ENCODE data around the gene FCRLB. TPM values are rescaled to one million over a fixed set of nuclear protein-coding genes. Genes with fewer than 3 reads are reported as not detected.

The FCRLB gene
- total and polyA plus RNA-seq, 2 donors from 2014 or later, result 2.3 to 2.8 TPM

GRCh38 chr1:161747801-161748200 lies 26.5 kb downstream of the FCRLB start:
- H3K9ac ChIP-seq (ENCODE audit: low read length in 3 of 3), result no peak overlapping the region
- TF ChIP-seq, protein P1, sequence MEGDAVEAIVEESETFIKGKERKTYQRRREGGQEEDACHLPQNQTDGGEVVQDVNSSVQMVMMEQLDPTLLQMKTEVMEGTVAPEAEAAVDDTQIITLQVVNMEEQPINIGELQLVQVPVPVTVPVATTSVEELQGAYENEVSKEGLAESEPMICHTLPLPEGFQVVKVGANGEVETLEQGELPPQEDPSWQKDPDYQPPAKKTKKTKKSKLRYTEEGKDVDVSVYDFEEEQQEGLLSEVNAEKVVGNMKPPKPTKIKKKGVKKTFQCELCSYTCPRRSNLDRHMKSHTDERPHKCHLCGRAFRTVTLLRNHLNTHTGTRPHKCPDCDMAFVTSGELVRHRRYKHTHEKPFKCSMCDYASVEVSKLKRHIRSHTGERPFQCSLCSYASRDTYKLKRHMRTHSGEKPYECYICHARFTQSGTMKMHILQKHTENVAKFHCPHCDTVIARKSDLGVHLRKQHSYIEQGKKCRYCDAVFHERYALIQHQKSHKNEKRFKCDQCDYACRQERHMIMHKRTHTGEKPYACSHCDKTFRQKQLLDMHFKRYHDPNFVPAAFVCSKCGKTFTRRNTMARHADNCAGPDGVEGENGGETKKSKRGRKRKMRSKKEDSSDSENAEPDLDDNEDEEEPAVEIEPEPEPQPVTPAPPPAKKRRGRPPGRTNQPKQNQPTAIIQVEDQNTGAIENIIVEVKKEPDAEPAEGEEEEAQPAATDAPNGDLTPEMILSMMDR (IDR thresholded peaks at IDR 0.05; ENCODE audit: borderline replicate concordance, extremely low read depth, insufficient read depth), result no peak
- no peaks in the 10 kb centered on the region for H3K9me3 ChIP-seq (ENCODE audit: control insufficient read depth in 2 of 3, insufficient read depth in 1 of 3, low read length in 3 of 3)
- peaks cover 0 to 2% (median 0%) of the 10 kb centered on the region in 3 donors for H3K4me1 ChIP-seq (ENCODE audit: control insufficient read depth in 2 of 3, insufficient read depth in 2 of 3, low read depth in 1 of 3, low read length in 3 of 3)
- H3K36me3 ChIP-seq (ENCODE audit: control insufficient read depth in 2 of 3, insufficient read depth in 3 of 3, low read length in 3 of 3), result peaks cover 0 to 8% (median 0%) of the 10 kb centered on the region in 3 donors
- no peaks in the 10 kb centered on the region for H3K27me3 ChIP-seq (ENCODE audit: control insufficient read depth, insufficient read depth, low read length)
- intact Hi-C loops (cut with DNase I), result no loop called here
- FAIRE-seq (no peak), DNase-seq (no peak)
- H3K4me3 ChIP-seq (ENCODE audit: low read length in 3 of 3), result no peak overlapping the region
- H3K27ac ChIP-seq (ENCODE audit: low read depth in 2 of 2, low read length in 2 of 2), result no peak overlapping the region

DNA sequence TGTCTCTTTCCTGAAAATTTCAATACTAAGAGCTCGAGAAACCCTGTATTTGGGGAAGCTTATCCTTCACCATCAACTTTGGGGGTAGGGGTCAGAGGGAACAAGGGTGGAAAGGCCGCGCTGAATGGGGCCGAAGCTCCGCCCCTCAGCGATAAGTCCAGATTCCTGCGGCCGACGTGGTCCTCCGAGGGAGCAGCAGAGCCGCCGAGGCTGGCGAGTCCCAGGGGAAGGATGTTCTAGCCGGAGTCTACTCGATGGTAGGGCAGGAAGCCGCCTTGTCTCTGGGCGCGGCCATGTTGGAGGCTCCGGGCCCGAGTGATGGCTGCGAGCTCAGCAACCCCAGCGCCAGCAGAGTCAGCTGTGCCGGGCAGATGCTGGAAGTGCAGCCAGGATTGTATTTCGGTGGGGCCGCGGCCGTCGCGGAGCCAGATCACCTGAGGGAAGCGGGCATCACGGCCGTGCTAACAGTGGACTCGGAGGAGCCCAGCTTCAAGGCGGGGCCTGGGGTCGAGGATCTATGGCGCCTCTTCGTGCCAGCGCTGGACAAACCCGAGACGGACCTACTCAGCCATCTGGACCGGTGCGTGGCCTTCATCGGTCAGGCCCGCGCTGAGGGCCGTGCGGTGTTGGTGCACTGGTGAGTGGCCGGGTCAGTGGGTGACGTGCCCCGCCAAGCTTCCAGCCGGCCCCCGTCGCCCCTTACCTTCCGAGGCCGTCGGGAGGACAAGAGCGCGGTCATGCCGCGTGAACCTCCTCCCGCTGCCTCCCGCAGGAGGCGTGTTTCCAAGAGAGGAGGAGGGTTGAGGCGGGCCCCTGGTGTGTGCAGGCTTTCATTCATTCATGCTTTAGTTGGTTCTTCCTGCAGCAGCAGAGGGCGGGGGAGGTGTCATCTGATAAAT lies 28.4 kb downstream of the FCRLB start, which contains the start of gene DUSP12:
DUSP12 (plus strand) TSS at position 278 of the 899 bp plus-strand sequence; CDS start at position 294, 16 bp downstream.
- Histone ChIP-seq H3K9me3 (ENCODE audit: control insufficient read depth in 2 of 3, insufficient read depth in 1 of 3, low read length in 3 of 3) (no peaks in the 10 kb centered on the region), H3K4me3 (ENCODE audit: low read length in 3 of 3) (peak within 1 kb of the TSS; percentile 87 to 97 (median 88)), H3K27me3 (ENCODE audit: control insufficient read depth, insufficient read depth, low read length) (no peaks in the 10 kb centered on the region), H3K4me1 (ENCODE audit: control insufficient read depth in 2 of 3, insufficient read depth in 2 of 3, low read depth in 1 of 3, low read length in 3 of 3) (peaks cover 0 to 2% (median 0%) of the 10 kb centered on the region in 3 donors), H3K27ac (ENCODE audit: low read depth in 2 of 2, low read length in 2 of 2) (peak within 1 kb of the TSS; percentile 87 to 91), H3K36me3 (ENCODE audit: control insufficient read depth in 2 of 3, insufficient read depth in 3 of 3, low read length in 3 of 3) (peaks cover 0 to 22% (median 7%) of the 10 kb centered on the region in 3 donors), H3K9ac (ENCODE audit: low read length in 3 of 3) (peak within 1 kb of the TSS; percentile 72 to 77 (median 74))
- peak; percentile 54 for FAIRE-seq
- intact Hi-C loops (cut with DNase I), result no loop called here
- peak; percentile 95 to 98 (median 97) for DNase-seq
- TF ChIP-seq, protein P1 (IDR thresholded peaks at IDR 0.05; ENCODE audit: borderline replicate concordance, extremely low read depth, insufficient read depth), result peak; percentile 19

GRCh38 chr1:161763522-161764098 lies 42.3 kb downstream of the FCRLB start:
- Histone ChIP-seq H3K4me3 (ENCODE audit: low read length in 3 of 3) (no peak overlapping the region), H3K4me1 (ENCODE audit: control insufficient read depth in 2 of 3, insufficient read depth in 2 of 3, low read depth in 1 of 3, low read length in 3 of 3) (peaks cover 0 to 3% (median 0%) of the 10 kb centered on the region in 3 donors), H3K9ac (ENCODE audit: low read length in 3 of 3) (no peak overlapping the region), H3K27ac (ENCODE audit: low read depth in 2 of 2, low read length in 2 of 2) (no peak overlapping the region), H3K27me3 (ENCODE audit: control insufficient read depth, insufficient read depth, low read length) (no peaks in the 10 kb centered on the region), H3K36me3 (ENCODE audit: control insufficient read depth in 2 of 3, insufficient read depth in 3 of 3, low read length in 3 of 3) (peaks cover 0 to 2% (median 0%) of the 10 kb centered on the region in 3 donors), H3K9me3 (ENCODE audit: control insufficient read depth in 2 of 3, insufficient read depth in 1 of 3, low read length in 3 of 3) (no peaks in the 10 kb centered on the region)
- DNase-seq (peak in 2 of 5 donors; percentile 14 to 38), FAIRE-seq (no peak)
- intact Hi-C loops (cut with DNase I), result no loop called here
- TF ChIP-seq, protein P1 (IDR thresholded peaks at IDR 0.05; ENCODE audit: borderline replicate concordance, extremely low read depth, insufficient read depth), result peak; percentile 31

All from kidney (tissue), 14 donors.